GM06990 (cell line): ENCODE results near the gene TMEM187.

Experiments used
- DNase-seq: peaks from one replicate; pipeline ENCODE4 v3.0.0-alpha.2; 2011; ENCODE audit not compliant: insufficient read length; ENCODE audit errors: extremely low read depth
- H3K27me3 ChIP-seq: replicated peaks from 2 replicates; pipeline ENCODE4 v1.6.0; 2011; ENCODE audit warnings: low read length; ENCODE audit not compliant: control insufficient read depth, insufficient read depth
- H3K36me3 ChIP-seq: 2 replicates; pipeline ENCODE4 v1.5.1; 2011; ENCODE audit warnings: low read length; ENCODE audit not compliant: control insufficient read depth, insufficient read depth
- H3K4me3 ChIP-seq: replicated peaks from 2 replicates; pipeline ENCODE4 v1.5.1; 2011; ENCODE audit warnings: low read depth, mild to moderate bottlenecking, control low read depth, low read length
- TF ChIP-seq, protein P1 (sequence below): IDR thresholded peaks from 2 replicates; pipeline ENCODE4 v1.5.1; 2011; ENCODE audit warnings: low read length, control low read depth, mild to moderate bottlenecking, inconsistent platforms; ENCODE audit not compliant: insufficient read depth, poor library complexity, severe bottlenecking

The TMEM187 gene

DNA sequence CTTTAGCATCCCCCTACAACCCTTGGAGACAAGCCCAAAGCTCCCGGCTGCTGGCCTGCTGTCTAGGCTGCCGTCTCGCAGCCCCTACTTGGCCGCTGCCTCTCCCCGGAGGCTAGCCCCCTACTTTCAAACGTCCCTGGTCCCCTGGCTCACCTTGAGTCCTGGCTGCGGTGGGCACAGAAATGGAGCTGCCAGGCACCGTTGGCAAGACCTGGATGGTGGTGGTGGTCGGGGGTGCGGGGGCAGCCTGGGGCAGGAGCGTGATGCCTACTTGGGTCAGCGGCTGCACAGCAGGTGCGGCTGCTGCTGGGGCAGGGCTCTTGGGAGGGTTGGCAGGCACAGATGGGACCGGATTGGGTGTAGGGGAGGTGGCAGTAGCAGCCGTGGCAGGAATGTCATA lies 12.9 kb upstream of the TMEM187 start:
- DNase-seq = no peak
- peaks cover 43% of the 10 kb centered on the region for H3K36me3 ChIP-seq
- no peaks in the 10 kb centered on the region for H3K27me3 ChIP-seq
- TF ChIP-seq, protein P1, sequence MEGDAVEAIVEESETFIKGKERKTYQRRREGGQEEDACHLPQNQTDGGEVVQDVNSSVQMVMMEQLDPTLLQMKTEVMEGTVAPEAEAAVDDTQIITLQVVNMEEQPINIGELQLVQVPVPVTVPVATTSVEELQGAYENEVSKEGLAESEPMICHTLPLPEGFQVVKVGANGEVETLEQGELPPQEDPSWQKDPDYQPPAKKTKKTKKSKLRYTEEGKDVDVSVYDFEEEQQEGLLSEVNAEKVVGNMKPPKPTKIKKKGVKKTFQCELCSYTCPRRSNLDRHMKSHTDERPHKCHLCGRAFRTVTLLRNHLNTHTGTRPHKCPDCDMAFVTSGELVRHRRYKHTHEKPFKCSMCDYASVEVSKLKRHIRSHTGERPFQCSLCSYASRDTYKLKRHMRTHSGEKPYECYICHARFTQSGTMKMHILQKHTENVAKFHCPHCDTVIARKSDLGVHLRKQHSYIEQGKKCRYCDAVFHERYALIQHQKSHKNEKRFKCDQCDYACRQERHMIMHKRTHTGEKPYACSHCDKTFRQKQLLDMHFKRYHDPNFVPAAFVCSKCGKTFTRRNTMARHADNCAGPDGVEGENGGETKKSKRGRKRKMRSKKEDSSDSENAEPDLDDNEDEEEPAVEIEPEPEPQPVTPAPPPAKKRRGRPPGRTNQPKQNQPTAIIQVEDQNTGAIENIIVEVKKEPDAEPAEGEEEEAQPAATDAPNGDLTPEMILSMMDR = no peak
- H3K4me3 ChIP-seq = no peak overlapping the region

DNA sequence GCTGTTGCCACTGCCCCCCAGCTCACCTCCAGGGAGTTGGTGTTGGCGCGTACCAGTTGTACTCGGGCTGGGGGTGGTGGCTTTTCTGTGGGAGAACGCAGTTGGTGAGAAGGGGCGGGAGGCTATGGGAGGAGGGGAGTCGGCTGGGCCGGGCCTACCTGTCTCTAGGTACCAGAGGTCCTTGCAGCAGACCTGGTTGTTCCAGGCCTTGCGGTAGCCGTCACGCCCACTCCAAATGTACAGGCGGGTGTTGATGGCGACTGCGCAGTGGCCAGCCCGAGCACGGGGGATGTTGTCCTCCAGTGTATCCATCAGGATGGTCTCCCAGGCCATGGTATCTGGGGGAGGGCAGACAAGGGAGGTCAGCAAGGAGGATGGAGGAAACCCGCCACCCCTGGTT lies 12.5 kb upstream of the TMEM187 start:
- TF ChIP-seq, protein P1 = no peak

DNA sequence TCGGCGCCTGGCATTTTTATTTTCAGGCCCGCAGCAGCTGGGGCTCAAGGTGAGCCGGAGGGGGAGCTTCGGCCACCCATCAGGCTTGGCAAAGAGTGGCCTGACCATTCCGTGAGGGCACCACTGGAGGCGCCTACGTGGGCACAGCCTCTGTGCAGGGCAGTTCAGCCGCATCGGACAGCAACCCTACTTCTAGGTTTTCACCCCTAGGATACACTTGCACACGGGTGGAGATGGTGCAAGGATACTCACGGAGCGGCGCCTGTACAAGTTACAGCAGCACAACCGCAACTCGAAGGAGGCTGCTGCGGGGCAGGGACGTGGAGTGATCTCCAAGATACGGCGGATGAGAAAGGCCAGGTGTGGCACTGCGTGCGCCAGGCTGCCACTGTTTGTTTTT lies 11.8 kb upstream of the TMEM187 start:
- Histone ChIP-seq H3K27me3 (no peaks in the 10 kb centered on the region), H3K4me3 (no peak overlapping the region), H3K36me3 (peaks cover 37% of the 10 kb centered on the region)
- DNase-seq = no peak
- TF ChIP-seq, protein P1 = no peak

More for the DNA sequence above, 12.5 kb upstream of the TMEM187 start:
- H3K4me3 ChIP-seq = no peak overlapping the region
- no peaks in the 10 kb centered on the region for H3K27me3 ChIP-seq
- peaks cover 42% of the 10 kb centered on the region for H3K36me3 ChIP-seq
- no peak for DNase-seq

DNA sequence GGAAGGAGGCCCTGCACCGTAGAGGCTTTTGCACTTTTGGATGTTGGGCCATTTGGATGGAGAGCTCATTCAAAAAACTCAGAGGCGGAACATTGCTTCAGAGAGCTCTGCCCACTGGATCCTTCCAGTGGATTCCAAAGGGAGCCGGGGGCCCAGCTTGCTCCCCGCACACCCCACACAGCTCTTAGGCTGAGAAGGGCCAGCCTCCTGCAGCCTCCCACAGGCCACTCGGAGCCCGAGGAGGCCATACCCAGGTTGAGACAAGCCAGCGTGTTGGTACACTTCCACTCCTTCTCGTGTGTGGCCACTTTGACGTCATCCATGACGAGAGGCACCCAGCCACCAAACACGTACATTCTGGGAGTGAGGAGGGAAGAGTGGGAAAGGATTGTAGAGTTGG lies 11.3 kb upstream of the TMEM187 start:
- H3K4me3 ChIP-seq = no peak overlapping the region
- TF ChIP-seq, protein P1 = no peak
- H3K36me3 ChIP-seq = peaks cover 32% of the 10 kb centered on the region
- no peak for DNase-seq
- no peaks in the 10 kb centered on the region for H3K27me3 ChIP-seq

DNA sequence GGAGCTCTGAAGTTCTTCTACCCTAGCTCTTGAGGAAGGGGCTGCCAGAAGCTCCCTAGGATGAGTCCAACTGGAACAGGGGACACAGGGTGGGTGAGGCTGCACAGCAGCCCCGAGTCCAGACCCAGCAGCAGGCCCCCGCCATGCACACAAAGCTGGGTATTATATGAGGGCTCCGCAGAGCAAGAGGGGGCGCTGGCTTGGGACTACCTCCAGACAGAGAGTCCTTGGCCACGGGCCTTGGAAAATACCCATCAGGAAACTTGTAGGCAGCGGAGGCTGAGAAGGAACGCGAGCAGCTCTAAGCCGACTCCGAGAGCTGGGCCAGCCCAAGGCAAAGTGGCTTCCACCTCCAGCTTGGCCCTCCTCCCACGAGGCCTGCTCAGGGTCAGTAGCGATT lies 9.0 kb upstream of the TMEM187 start:
- TF ChIP-seq, protein P1 = no peak
- no peaks in the 10 kb centered on the region for H3K27me3 ChIP-seq
- H3K36me3 ChIP-seq = peaks cover 22% of the 10 kb centered on the region
- no peak overlapping the region for H3K4me3 ChIP-seq
- DNase-seq = no peak

DNA sequence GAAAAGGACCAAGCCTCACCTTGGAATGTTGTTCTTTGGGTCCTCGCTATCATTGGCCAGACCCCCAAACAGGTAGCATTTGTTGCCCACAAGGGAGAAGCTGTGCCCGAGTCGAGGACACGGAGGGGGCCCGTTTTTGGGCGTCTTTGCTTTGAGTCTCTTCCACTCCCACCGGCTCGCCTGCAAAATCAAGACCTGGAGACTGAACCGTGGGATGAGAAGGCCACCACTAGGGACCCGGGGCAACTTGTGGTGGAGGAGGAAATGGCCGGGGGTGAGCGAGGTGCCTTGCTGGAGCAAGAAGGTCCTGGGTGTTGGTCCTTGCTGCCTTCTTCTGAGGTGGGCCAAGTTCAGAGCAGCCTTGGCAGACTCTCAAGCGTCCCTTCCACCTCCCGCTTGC lies 8.4 kb upstream of the TMEM187 start:
- H3K27me3 ChIP-seq = no peaks in the 10 kb centered on the region
- no peak overlapping the region for H3K4me3 ChIP-seq
- TF ChIP-seq, protein P1 = no peak
- H3K36me3 ChIP-seq = peaks cover 21% of the 10 kb centered on the region
- no peak for DNase-seq
